ENCODE results near the gene INTS12.

DNA sequence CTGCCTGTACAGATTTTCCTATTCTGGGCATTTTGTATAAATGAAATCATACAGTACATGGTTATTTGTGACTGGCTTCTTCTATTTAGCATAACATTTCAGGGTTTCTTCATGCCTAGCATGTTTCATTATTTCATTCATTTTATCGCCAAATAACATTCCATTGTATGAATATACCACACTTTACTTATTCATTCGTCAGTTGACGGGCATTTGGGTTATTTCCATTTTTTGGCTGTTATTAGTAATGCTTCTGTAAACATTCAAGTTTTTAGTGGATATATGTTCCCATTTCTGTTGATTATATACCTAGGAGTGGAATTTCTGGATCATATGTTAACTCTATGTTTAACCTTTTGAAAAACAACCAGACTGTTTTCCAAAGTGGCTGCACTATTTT, 47.5 kb downstream of the INTS12 start:
- TF ChIP-seq POLR2A (IDR thresholded peaks at IDR 0.05): no peak
- TF ChIP-seq, protein P1, sequence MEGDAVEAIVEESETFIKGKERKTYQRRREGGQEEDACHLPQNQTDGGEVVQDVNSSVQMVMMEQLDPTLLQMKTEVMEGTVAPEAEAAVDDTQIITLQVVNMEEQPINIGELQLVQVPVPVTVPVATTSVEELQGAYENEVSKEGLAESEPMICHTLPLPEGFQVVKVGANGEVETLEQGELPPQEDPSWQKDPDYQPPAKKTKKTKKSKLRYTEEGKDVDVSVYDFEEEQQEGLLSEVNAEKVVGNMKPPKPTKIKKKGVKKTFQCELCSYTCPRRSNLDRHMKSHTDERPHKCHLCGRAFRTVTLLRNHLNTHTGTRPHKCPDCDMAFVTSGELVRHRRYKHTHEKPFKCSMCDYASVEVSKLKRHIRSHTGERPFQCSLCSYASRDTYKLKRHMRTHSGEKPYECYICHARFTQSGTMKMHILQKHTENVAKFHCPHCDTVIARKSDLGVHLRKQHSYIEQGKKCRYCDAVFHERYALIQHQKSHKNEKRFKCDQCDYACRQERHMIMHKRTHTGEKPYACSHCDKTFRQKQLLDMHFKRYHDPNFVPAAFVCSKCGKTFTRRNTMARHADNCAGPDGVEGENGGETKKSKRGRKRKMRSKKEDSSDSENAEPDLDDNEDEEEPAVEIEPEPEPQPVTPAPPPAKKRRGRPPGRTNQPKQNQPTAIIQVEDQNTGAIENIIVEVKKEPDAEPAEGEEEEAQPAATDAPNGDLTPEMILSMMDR (IDR thresholded peaks at IDR 0.05): no peak

Measured in esophagus squamous epithelium (tissue), 4 donors.